Body of pancreas (tissue), 4 donors: ENCODE data around the gene TBX1.

Source experiments
- POLR2A ChIP-seq, 3 donors: fragments of 450-650 bp; IDR thresholded peaks; one replicate each; pipeline ENCODE4 v1.6.1; 2016; ENCODE audit warnings: antibody characterized with exemption in 3 of 3, mild to moderate bottlenecking in 2 of 3
- TF ChIP-seq, protein P1 (sequence below), 7 experiments: fragments of 450-650 bp in 4 of 7; fragments of 200-600 bp in 3 of 7; sonication (generic) in 3 of 7; IDR thresholded peaks; one replicate each; pipeline ENCODE4 v1.5.1; 2016 to 2019; ENCODE audit warnings: antibody characterized with exemption in 7 of 7

DNA sequence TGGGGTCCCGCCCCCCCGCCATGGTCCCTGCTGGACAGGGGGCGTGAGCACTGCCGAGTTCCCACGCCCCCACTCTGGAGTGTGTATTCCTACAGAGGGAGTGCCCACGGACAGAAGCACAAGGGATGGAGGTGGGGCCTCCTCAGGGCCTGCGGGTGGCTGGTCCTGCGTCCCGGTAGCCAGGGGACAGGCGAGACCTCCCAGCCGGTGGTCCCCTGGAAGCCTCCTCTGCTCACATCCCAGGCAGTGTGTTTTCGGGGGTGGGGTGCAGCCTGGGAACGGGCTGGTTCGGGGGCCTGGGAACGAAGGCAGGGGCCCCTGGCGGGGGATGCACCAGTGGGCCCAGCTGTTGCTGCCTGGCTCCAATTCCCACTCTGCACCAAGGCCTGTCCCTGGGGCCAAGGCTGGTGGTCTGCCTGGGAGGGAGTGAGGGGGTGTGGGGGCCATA is 21.1 kb upstream of the TBX1 start:
- TF ChIP-seq, protein P1, sequence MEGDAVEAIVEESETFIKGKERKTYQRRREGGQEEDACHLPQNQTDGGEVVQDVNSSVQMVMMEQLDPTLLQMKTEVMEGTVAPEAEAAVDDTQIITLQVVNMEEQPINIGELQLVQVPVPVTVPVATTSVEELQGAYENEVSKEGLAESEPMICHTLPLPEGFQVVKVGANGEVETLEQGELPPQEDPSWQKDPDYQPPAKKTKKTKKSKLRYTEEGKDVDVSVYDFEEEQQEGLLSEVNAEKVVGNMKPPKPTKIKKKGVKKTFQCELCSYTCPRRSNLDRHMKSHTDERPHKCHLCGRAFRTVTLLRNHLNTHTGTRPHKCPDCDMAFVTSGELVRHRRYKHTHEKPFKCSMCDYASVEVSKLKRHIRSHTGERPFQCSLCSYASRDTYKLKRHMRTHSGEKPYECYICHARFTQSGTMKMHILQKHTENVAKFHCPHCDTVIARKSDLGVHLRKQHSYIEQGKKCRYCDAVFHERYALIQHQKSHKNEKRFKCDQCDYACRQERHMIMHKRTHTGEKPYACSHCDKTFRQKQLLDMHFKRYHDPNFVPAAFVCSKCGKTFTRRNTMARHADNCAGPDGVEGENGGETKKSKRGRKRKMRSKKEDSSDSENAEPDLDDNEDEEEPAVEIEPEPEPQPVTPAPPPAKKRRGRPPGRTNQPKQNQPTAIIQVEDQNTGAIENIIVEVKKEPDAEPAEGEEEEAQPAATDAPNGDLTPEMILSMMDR (IDR thresholded peaks at IDR 0.05): no peak
- TF ChIP-seq POLR2A (IDR thresholded peaks at IDR 0.05): no peak
